HCT116 (cell line): Measurements from ENCODE around the gene GRK5.

ENCODE experiments used
- POLR2AphosphoS5 ChIP-seq: IDR thresholded peaks from 2 replicates; pipeline ENCODE4 v1.6.1; 2011; ENCODE audit warnings: mild to moderate bottlenecking, low read depth, low read length, moderate library complexity
- SIN3A ChIP-seq: IDR thresholded peaks from 2 replicates; pipeline ENCODE4 v1.6.1; 2012; ENCODE audit warnings: low read depth
- TF ChIP-seq, protein P1 (sequence below): IDR thresholded peaks from 2 replicates; pipeline ENCODE4 v1.6.1; 2012; ENCODE audit warnings: low read depth
- TF ChIP-seq, protein P2 (sequence below): IDR thresholded peaks from 2 replicates; pipeline ENCODE4 v1.6.1; 2012
- TF ChIP-seq, protein P3 (sequence below), 3 experiments: fragments of 200-600 bp in 1 of 3; sonication (generic) in 1 of 3; IDR thresholded peaks in 2 of 3; conservative IDR thresholded peaks in 1 of 3; 2 replicates each; pipeline ENCODE4 v1.5.1; 2012 to 2017; ENCODE audit warnings: low read depth in 2 of 3, low read length in 2 of 3, antibody characterized with exemption in 1 of 3, borderline replicate concordance in 1 of 3, control low read depth in 1 of 3, mild to moderate bottlenecking in 1 of 3, mixed read lengths in 1 of 3, mixed run types in 1 of 3, moderate library complexity in 1 of 3; ENCODE audit not compliant: insufficient read depth in 1 of 3

DNA sequence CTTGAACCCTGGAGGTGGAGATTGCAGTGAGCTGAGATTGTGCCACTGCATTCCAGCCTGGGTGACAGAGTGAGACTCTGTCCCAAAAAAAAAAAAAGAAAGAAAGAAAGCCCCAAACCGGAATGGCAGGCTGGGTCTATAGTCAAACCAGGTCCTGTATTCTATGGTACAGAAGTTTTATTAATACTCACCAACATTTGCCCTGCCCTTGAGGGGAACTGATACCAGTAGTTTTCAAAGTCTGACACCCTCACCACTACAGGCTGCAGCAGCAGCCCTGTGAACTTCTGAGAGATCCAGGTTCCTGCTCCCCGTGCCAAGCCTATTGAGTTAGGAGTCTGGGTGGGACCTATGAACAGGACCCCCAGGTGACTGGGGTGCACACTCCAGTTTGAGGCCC lies 254.6 kb downstream of the GRK5 start:
- TF ChIP-seq SIN3A (no peak), POLR2AphosphoS5 (no peak)
- TF ChIP-seq, protein P1, sequence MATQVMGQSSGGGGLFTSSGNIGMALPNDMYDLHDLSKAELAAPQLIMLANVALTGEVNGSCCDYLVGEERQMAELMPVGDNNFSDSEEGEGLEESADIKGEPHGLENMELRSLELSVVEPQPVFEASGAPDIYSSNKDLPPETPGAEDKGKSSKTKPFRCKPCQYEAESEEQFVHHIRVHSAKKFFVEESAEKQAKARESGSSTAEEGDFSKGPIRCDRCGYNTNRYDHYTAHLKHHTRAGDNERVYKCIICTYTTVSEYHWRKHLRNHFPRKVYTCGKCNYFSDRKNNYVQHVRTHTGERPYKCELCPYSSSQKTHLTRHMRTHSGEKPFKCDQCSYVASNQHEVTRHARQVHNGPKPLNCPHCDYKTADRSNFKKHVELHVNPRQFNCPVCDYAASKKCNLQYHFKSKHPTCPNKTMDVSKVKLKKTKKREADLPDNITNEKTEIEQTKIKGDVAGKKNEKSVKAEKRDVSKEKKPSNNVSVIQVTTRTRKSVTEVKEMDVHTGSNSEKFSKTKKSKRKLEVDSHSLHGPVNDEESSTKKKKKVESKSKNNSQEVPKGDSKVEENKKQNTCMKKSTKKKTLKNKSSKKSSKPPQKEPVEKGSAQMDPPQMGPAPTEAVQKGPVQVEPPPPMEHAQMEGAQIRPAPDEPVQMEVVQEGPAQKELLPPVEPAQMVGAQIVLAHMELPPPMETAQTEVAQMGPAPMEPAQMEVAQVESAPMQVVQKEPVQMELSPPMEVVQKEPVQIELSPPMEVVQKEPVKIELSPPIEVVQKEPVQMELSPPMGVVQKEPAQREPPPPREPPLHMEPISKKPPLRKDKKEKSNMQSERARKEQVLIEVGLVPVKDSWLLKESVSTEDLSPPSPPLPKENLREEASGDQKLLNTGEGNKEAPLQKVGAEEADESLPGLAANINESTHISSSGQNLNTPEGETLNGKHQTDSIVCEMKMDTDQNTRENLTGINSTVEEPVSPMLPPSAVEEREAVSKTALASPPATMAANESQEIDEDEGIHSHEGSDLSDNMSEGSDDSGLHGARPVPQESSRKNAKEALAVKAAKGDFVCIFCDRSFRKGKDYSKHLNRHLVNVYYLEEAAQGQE, result no peak
- TF ChIP-seq, protein P2, sequence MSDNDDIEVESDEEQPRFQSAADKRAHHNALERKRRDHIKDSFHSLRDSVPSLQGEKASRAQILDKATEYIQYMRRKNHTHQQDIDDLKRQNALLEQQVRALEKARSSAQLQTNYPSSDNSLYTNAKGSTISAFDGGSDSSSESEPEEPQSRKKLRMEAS, result no peak
- TF ChIP-seq, protein P3, sequence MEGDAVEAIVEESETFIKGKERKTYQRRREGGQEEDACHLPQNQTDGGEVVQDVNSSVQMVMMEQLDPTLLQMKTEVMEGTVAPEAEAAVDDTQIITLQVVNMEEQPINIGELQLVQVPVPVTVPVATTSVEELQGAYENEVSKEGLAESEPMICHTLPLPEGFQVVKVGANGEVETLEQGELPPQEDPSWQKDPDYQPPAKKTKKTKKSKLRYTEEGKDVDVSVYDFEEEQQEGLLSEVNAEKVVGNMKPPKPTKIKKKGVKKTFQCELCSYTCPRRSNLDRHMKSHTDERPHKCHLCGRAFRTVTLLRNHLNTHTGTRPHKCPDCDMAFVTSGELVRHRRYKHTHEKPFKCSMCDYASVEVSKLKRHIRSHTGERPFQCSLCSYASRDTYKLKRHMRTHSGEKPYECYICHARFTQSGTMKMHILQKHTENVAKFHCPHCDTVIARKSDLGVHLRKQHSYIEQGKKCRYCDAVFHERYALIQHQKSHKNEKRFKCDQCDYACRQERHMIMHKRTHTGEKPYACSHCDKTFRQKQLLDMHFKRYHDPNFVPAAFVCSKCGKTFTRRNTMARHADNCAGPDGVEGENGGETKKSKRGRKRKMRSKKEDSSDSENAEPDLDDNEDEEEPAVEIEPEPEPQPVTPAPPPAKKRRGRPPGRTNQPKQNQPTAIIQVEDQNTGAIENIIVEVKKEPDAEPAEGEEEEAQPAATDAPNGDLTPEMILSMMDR (IDR thresholded peaks at IDR 0.05 in 2 of 3, conservative IDR thresholded peaks at IDR 0.05 in 1 of 3; ENCODE audit: borderline replicate concordance in 1 of 3, insufficient read depth in 1 of 3, low read depth in 2 of 3, low read length in 2 of 3), result no peak
